Activated naive CD8-positive, alpha-beta T cell (primary cell): Measurements from ENCODE around the gene ATP6V0B.

Experiments
- H3K27ac Mint-ChIP-seq: one replicate; pipeline ENCODE4 v1.8.0; 2021; ENCODE audit warnings: mixed read lengths
- H3K27me3 Mint-ChIP-seq: one replicate; pipeline ENCODE4 v1.8.0; 2021; ENCODE audit warnings: mixed read lengths
- H3K36me3 Mint-ChIP-seq: one replicate; pipeline ENCODE4 v1.8.0; 2021; ENCODE audit warnings: mixed read lengths
- H3K4me1 Mint-ChIP-seq: one replicate; pipeline ENCODE4 v1.8.0; 2021; ENCODE audit warnings: low read depth, mixed read lengths
- H3K4me3 Mint-ChIP-seq: one replicate; pipeline ENCODE4 v1.8.0; 2021; ENCODE audit warnings: mild to moderate bottlenecking, mixed read lengths
- H3K9me3 Mint-ChIP-seq: one replicate; pipeline ENCODE4 v1.8.0; 2021; ENCODE audit warnings: low read depth, mixed read lengths

The ATP6V0B gene

DNA sequence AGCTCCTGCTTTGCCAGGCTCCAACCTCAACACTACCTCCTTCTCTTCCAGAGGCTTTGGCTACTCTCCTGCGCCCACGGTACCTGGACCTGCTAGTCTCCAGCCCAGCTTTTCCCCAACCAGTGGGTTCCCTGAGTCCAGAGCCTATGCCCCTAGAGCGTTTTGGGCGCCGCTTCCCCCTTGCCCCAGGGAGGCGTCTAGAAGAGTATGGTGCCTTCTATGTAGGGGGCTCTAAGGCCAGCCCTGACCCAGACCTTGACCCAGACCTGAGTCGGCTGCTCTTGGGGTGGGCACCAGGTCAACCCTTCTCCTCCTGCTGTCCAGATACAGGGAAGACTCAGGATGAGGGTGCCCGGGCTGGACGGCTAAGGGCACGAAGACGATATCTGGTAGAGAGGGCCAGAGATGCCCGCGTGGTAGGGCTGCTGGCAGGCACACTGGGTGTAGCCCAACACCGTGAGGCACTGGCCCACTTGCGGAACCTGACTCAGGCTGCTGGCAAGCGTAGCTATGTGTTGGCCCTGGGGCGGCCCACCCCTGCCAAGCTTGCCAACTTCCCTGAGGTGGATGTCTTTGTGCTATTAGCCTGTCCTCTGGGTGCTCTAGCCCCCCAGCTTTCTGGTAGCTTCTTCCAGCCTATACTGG, 3.3 kb upstream of the ATP6V0B start:
- Mint-ChIP-seq H3K36me3 (peaks cover 22% of the 10 kb centered on the region), H3K4me3 (peak overlapping the region; percentile 97)

GRCh38 chr1:43973981-43974442, 748 bp upstream of the ATP6V0B start:
- H3K4me3 Mint-ChIP-seq, result peak overlapping the region; percentile 89
- no peaks in the 10 kb centered on the region for H3K9me3 Mint-ChIP-seq
- H3K27ac Mint-ChIP-seq, result peak overlapping the region; percentile 97
- H3K4me1 Mint-ChIP-seq, result peaks cover 58% of the 10 kb centered on the region
- no peaks in the 10 kb centered on the region for H3K27me3 Mint-ChIP-seq
- peaks cover 28% of the 10 kb centered on the region for H3K36me3 Mint-ChIP-seq

More for the DNA sequence above, 3.3 kb upstream of the ATP6V0B start:
- H3K27me3 Mint-ChIP-seq, result no peaks in the 10 kb centered on the region
- peaks cover 36% of the 10 kb centered on the region for H3K4me1 Mint-ChIP-seq
- H3K27ac Mint-ChIP-seq, result no peak overlapping the region
- H3K9me3 Mint-ChIP-seq, result no peaks in the 10 kb centered on the region

DNA sequence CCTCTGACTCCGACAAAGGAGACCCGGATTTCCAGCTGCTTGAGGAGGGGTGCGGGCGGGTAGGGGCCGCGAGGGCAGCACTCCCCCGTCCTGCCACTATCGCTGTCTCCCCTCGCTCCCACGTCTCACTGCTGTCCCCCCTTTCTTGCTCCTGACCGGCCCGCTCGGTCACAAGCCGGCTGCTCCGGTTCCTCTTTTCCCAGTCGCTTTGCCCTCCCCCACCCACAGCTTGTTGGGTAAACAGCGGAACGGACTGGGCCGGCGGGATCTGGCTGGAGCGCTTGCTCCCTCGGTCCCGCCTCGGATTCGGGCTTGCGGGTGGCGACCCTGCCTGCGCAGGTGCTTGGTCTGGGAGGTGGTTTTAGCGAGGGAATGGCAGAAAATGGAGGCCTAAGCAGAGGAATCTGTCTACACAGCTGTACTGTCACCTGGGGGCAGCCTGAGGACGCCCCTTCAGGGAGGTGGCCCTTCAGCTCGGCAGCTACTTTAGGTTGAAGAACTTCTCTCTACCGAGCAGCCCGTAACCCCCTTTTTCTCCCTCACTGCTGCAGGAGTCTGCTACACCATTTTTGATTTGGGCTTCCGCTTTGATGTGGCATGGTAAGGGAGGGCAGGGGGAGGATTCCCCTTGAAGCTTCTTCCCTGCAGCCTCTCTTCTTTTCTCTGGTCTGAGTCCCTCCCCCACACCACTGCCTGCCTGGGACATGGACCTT, 645 bp downstream of the ATP6V0B start:
- peak overlapping the region; percentile 79 for H3K27ac Mint-ChIP-seq
- peak overlapping the region; percentile 89 for H3K4me3 Mint-ChIP-seq
- H3K9me3 Mint-ChIP-seq, result no peaks in the 10 kb centered on the region
- H3K36me3 Mint-ChIP-seq, result peaks cover 26% of the 10 kb centered on the region
- H3K27me3 Mint-ChIP-seq, result no peaks in the 10 kb centered on the region
- peaks cover 56% of the 10 kb centered on the region for H3K4me1 Mint-ChIP-seq

DNA sequence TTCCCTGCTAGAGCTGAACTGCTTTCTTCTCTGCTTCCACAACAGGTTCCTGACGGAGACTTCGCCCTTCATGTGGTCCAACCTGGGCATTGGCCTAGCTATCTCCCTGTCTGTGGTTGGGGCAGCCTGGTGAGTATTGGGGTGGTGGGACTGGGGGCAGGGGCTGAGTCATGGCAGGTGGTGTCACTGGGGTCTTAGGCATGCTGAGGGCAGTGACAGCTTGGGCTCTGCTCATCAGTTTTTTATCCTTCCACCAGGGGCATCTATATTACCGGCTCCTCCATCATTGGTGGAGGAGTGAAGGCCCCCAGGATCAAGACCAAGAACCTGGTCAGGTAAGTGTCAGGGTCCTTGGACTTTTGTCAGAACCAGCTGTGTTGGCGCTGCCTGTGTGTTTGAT, 1.3 kb downstream of the ATP6V0B start:
- Mint-ChIP-seq H3K4me3 (peak overlapping the region; percentile 89), H3K4me1 (peaks cover 55% of the 10 kb centered on the region), H3K36me3 (peaks cover 26% of the 10 kb centered on the region)

DNA sequence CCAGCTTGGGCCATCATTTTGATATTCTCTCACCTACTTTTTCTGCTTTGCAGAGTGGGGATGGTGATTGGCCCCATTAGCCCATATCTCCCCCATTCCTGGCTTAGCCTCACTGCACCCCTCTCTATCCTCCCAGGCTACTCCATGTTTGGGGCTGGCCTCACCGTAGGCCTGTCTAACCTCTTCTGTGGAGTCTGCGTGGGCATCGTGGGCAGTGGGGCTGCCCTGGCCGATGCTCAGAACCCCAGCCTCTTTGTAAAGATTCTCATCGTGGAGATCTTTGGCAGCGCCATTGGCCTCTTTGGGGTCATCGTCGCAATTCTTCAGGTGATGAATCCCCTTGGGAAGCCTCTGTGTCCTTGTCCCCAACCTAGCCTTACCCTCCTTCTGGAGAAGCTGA, 2.1 kb downstream of the ATP6V0B start:
- no peak overlapping the region for H3K27ac Mint-ChIP-seq
- no peaks in the 10 kb centered on the region for H3K27me3 Mint-ChIP-seq
- H3K9me3 Mint-ChIP-seq, result no peaks in the 10 kb centered on the region
- H3K4me1 Mint-ChIP-seq, result peaks cover 53% of the 10 kb centered on the region
- peak overlapping the region; percentile 89 for H3K4me3 Mint-ChIP-seq
- H3K36me3 Mint-ChIP-seq, result peaks cover 26% of the 10 kb centered on the region

More for the DNA sequence above, 1.3 kb downstream of the ATP6V0B start:
- no peaks in the 10 kb centered on the region for H3K9me3 Mint-ChIP-seq
- no peaks in the 10 kb centered on the region for H3K27me3 Mint-ChIP-seq
- peak overlapping the region; percentile 79 for H3K27ac Mint-ChIP-seq

DNA sequence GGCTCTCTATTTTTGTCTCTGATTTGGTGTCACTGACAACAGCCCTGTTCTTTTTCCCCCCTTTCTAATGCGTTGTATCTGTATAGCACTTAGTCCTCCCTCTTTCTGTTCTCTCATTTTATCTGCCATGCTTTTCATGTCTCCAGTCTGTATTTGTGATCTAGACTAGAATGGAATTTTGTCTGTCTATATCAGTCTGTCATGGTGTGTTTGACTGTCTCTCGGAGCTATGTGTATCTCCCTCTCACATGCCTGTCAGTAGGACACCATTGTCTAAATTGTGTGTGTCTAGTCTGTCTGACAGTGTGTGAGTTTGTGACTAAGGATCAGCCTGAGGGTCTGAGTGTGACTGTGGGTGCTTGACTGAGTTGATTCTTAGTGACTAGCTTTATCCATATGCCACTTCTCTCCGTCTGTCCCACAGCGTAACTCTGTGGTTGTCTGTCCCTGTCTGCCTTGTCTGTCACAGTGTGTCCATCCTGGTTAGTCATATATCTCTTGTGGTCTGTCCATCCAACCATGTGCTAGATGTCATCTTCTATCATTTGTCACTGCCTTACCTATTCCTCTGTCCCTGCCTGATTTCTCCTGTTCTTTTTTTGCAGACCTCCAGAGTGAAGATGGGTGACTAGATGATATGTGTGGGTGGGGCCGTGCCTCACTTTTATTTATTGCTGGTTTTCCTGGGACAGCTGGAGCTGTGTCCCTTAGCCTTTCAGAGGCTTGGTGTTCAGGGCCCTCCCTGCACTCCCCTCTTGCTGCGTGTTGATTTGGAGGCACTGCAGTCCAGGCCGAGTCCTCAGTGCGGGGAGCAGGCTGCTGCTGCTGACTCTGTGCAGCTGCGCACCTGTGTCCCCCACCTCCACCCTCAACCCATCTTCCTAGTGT, 2.9 kb downstream of the ATP6V0B start:
- Mint-ChIP-seq H3K4me3 (peak overlapping the region; percentile 89), H3K27me3 (no peaks in the 10 kb centered on the region), H3K36me3 (peaks cover 29% of the 10 kb centered on the region), H3K9me3 (no peaks in the 10 kb centered on the region), H3K4me1 (peaks cover 53% of the 10 kb centered on the region), H3K27ac (no peak overlapping the region)

DNA sequence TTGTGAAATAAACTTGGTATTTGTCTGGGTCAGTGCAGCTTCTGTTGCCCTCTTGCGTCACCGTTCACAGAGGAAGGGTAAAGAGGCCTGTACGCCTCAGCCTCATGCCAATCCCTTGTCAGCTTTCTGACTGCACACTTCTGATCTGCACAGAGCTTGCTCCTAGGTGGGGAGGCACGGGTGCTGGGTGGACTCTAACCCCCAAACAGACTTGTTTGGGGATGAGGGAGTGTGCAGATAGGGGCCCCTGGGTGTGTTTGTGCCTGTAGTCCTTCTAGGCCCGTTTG, 3.4 kb downstream of the ATP6V0B start:
- Mint-ChIP-seq H3K9me3 (no peaks in the 10 kb centered on the region), H3K4me1 (peaks cover 50% of the 10 kb centered on the region), H3K4me3 (peak overlapping the region; percentile 89), H3K27ac (no peak overlapping the region), H3K36me3 (peaks cover 25% of the 10 kb centered on the region), H3K27me3 (no peaks in the 10 kb centered on the region)

DNA sequence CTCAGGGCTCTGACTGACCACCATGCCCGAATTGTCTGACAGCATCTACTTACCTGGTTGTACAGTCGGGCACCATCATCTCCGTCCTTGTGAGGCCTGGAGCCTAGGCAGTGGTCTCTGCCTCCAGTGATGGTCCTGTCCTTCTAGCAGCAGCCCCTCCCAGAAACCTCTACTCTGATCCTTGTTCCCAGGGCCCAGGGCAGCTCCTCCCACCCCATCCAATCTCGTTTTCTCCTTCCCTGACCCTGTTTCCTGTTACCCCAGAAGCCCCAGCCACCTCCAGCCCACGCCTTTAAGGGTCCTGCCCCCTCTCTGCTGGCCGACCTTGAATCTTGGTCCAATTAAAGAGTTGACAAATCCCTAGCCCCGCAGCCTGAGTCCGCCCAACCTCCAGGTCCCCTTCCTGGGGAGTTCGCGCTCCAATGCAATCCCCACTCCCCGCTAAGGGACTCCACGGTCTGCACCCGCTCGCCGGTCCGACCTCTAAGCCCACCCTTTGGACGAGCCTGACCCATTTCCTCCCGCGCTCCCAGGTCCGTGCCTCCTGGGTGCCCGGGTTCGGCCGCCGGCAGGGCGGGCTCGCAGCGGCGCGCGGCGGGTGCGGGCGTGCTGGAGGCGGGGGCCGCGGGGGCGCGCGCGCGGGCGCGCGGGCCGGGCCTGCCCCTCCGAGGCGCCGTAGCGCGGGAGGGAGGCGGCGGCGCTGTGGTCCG, 3.9 kb downstream of the ATP6V0B start, which contains the start of gene B4GALT2:
TSS of gene B4GALT2 (plus strand) at position 660 of the 710 bp plus-strand sequence. CDS start 1,951 bp downstream, outside the sequence.
- Mint-ChIP-seq H3K27me3 (no peaks in the 10 kb centered on the region), H3K27ac (peak within 1 kb of the TSS; percentile 80), H3K9me3 (no peaks in the 10 kb centered on the region), H3K4me3 (peak within 1 kb of the TSS; percentile 93), H3K4me1 (peaks cover 46% of the 10 kb centered on the region), H3K36me3 (peaks cover 20% of the 10 kb centered on the region)

- Mint-ChIP-seq H3K36me3 (peaks cover 16% of the 10 kb centered on the region), H3K27me3 (no peaks in the 10 kb centered on the region), H3K9me3 (no peaks in the 10 kb centered on the region), H3K4me1 (peaks cover 41% of the 10 kb centered on the region), H3K4me3 (no peak overlapping the region), H3K27ac (no peak overlapping the region)
Observed at GRCh38 chr1:43979261-43979527, 4.4 kb downstream of the ATP6V0B start.

- Mint-ChIP-seq H3K9me3 (no peaks in the 10 kb centered on the region), H3K27ac (peak overlapping the region; percentile 80), H3K4me1 (peaks cover 38% of the 10 kb centered on the region), H3K27me3 (no peaks in the 10 kb centered on the region), H3K4me3 (peak overlapping the region; percentile 93), H3K36me3 (peaks cover 16% of the 10 kb centered on the region)
Observed at GRCh38 chr1:43979528-43980254, 4.9 kb downstream of the ATP6V0B start.

GRCh38 chr1:43980255-43981134, 5.7 kb downstream of the ATP6V0B start:
- no peaks in the 10 kb centered on the region for H3K27me3 Mint-ChIP-seq
- H3K36me3 Mint-ChIP-seq, result peaks cover 16% of the 10 kb centered on the region
- peaks cover 38% of the 10 kb centered on the region for H3K4me1 Mint-ChIP-seq
- H3K4me3 Mint-ChIP-seq, result peak overlapping the region; percentile 93
- H3K27ac Mint-ChIP-seq, result peak overlapping the region; percentile 80
- no peaks in the 10 kb centered on the region for H3K9me3 Mint-ChIP-seq

- Mint-ChIP-seq H3K4me1 (peaks cover 34% of the 10 kb centered on the region), H3K9me3 (no peaks in the 10 kb centered on the region), H3K36me3 (peaks cover 16% of the 10 kb centered on the region), H3K4me3 (no peak overlapping the region), H3K27ac (no peak overlapping the region), H3K27me3 (no peaks in the 10 kb centered on the region)
Observed at GRCh38 chr1:43981135-43981491, 6.4 kb downstream of the ATP6V0B start.

GRCh38 chr1:43981636-43982035, 6.9 kb downstream of the ATP6V0B start:
- Mint-ChIP-seq H3K4me1 (peaks cover 28% of the 10 kb centered on the region), H3K36me3 (peaks cover 16% of the 10 kb centered on the region), H3K9me3 (no peaks in the 10 kb centered on the region), H3K27ac (no peak overlapping the region), H3K4me3 (no peak overlapping the region), H3K27me3 (no peaks in the 10 kb centered on the region)
